AG04449 (cell line): ENCODE data around the gene NEAT1.

Experiments
- CTCF ChIA-PET: fragments of 350-600 bp; formaldehyde crosslinking; extraction: SDS; loops from one replicate; lab custom pipeline; 2021; ENCODE audit warnings: antibody characterized with exemption; lab: Yijun Ruan, JAX
- POLR2A ChIA-PET: fragments of 400-600, 350-600 bp; formaldehyde crosslinking; extraction: SDS; loops from one replicate; lab custom pipeline; 2020; ENCODE audit warnings: antibody characterized with exemption, inconsistent platforms; lab: Yijun Ruan, JAX
- DNase-seq: peaks from one replicate; pipeline ENCODE4 v3.0.0-alpha.2; 2010; ENCODE audit warnings: low read depth, low spot score
- H3K4me3 ChIP-seq: 2 replicates; pipeline ENCODE4 v1.5.1; 2011; ENCODE audit warnings: low read depth, mild to moderate bottlenecking, control low read depth, low read length
- TF ChIP-seq, protein P1 (sequence below): IDR thresholded peaks from one replicate; pipeline ENCODE4 v1.5.1; 2011; ENCODE audit warnings: mild to moderate bottlenecking, moderate library complexity, low read length, control low read depth, inconsistent platforms; ENCODE audit not compliant: insufficient read depth; ENCODE audit errors: missing control alignments

NEAT1 gene

GRCh38 chr11:65442842-65443331, 20.3 kb downstream of the NEAT1 start:
- H3K4me3 ChIP-seq = no peak overlapping the region

GRCh38 chr11:65444314-65445051, 21.9 kb downstream of the NEAT1 start:
- DNase-seq = no peak
- no peak overlapping the region for H3K4me3 ChIP-seq
- ChIA-PET POLR2A (interaction anchor here (0.6 to 6.3 kb wide), 10 partner anchors 10 to 66 kb away, joined by 3 to 103 read pairs (median 4); partner anchors contain the start of genes MALAT1 and NEAT1), CTCF (interaction anchor here (2.3 to 3.9 kb wide), 2 partner anchors 28 to 64 kb away, joined by 8 to 17 read pairs; no protein-coding TSS in a partner anchor)
- TF ChIP-seq, protein P1, sequence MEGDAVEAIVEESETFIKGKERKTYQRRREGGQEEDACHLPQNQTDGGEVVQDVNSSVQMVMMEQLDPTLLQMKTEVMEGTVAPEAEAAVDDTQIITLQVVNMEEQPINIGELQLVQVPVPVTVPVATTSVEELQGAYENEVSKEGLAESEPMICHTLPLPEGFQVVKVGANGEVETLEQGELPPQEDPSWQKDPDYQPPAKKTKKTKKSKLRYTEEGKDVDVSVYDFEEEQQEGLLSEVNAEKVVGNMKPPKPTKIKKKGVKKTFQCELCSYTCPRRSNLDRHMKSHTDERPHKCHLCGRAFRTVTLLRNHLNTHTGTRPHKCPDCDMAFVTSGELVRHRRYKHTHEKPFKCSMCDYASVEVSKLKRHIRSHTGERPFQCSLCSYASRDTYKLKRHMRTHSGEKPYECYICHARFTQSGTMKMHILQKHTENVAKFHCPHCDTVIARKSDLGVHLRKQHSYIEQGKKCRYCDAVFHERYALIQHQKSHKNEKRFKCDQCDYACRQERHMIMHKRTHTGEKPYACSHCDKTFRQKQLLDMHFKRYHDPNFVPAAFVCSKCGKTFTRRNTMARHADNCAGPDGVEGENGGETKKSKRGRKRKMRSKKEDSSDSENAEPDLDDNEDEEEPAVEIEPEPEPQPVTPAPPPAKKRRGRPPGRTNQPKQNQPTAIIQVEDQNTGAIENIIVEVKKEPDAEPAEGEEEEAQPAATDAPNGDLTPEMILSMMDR = no peak

More at GRCh38 chr11:65442842-65443331, 20.3 kb downstream of the NEAT1 start:
- ChIA-PET CTCF (interaction anchor here (3.9 kb wide), 1 partner anchor 66 kb away, joined by 17 read pairs; no protein-coding TSS in a partner anchor), POLR2A (interaction anchor here (0.6 to 5.9 kb wide), 9 partner anchors 9 to 519 kb away, joined by 3 to 35 read pairs (median 5); partner anchors contain the start of gene MALAT1)
- no peak for DNase-seq
- TF ChIP-seq, protein P1 = no peak

- ChIA-PET CTCF (interaction anchor here (2.3 to 3.9 kb wide), 2 partner anchors 29 to 64 kb away, joined by 8 to 17 read pairs; no protein-coding TSS in a partner anchor), POLR2A (interaction anchor here (1.1 to 6.3 kb wide), 10 partner anchors 10 to 66 kb away, joined by 3 to 103 read pairs (median 8); partner anchors contain the start of genes MALAT1 and NEAT1)
- DNase-seq = no peak
- H3K4me3 ChIP-seq = no peak overlapping the region
- TF ChIP-seq, protein P1 = no peak
Measured at GRCh38 chr11:65445101-65445603, 22.6 kb downstream of the NEAT1 start.

- no peak for DNase-seq
- ChIA-PET POLR2A (interaction anchor here (0.8 to 6.3 kb wide), 12 partner anchors 9 to 79 kb away, joined by 4 to 103 read pairs (median 6); partner anchors contain the start of genes MALAT1, NEAT1 and SCYL1), CTCF (interaction anchor here (0.6 to 3.9 kb wide), 6 partner anchors 9 to 75 kb away, joined by 3 to 17 read pairs (median 6); no protein-coding TSS in a partner anchor)
- H3K4me3 ChIP-seq = no peak overlapping the region; the same call in 1 of the 2 replicates
- TF ChIP-seq, protein P1 = no peak
Measured at GRCh38 chr11:65445604-65446445, 23.2 kb downstream of the NEAT1 start.

GRCh38 chr11:65446446-65447277, 24.1 kb downstream of the NEAT1 start:
- no peak overlapping the region for H3K4me3 ChIP-seq
- ChIA-PET POLR2A (interaction anchor here (0.8 to 6.3 kb wide), 12 partner anchors 9 to 78 kb away, joined by 4 to 103 read pairs (median 7); partner anchors contain the start of genes MALAT1, NEAT1 and SCYL1), CTCF (interaction anchor here (0.6 to 2.3 kb wide), 8 partner anchors 10 to 76 kb away, joined by 3 to 15 read pairs (median 3); no protein-coding TSS in a partner anchor)
- no peak for DNase-seq
- TF ChIP-seq, protein P1 = no peak
